GM19372 (cell line): Measurements from ENCODE around the gene BPGM.

Experiments used
- ATAC-seq: cut with Tn5 transposase; IDR thresholded peaks from one replicate; pipeline ENCODE4 v1.9.1; 2021; ENCODE audit warnings: mild to moderate bottlenecking, low read depth, moderate library complexity; ENCODE audit not compliant: unreplicated experiment

Gene BPGM

DNA sequence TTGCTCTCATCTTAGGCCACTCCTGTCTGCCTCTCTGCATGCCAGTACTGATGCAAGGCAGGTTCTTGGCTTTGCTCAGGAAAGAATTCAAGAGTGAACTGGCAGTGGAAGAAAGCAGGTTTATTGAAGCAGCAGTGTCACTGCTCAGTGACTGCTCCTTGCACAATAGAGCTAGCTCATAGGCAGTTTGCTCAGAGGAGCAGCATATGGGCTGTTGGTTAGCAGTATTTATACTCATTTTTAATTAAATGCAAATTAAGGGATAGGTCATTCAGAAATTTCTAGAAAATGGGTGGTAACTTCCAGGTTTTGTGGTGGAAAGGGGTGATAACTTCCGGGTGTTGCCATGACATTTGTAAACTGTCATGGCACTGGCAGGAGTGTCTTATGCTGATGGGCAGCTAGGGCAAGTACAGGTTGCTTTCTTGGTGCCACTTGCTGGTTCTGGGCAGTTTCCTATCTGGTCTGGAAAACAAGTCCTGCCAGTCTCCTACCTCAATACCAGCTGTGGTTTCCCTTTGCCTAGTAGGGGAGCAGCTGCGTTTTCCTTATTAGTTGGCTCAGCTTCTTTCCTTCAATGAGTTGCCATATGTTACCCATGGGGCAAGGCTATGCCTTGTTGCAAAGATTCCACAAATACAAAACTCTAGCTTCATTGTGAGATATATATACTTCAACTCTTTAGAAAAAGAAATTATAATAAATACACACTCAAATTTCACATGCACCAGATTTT, 68.0 kb downstream of the BPGM start:
- no peak for ATAC-seq

GRCh38 chr7:134718211-134718875, 71.7 kb downstream of the BPGM start:
- ATAC-seq, result no peak

DNA sequence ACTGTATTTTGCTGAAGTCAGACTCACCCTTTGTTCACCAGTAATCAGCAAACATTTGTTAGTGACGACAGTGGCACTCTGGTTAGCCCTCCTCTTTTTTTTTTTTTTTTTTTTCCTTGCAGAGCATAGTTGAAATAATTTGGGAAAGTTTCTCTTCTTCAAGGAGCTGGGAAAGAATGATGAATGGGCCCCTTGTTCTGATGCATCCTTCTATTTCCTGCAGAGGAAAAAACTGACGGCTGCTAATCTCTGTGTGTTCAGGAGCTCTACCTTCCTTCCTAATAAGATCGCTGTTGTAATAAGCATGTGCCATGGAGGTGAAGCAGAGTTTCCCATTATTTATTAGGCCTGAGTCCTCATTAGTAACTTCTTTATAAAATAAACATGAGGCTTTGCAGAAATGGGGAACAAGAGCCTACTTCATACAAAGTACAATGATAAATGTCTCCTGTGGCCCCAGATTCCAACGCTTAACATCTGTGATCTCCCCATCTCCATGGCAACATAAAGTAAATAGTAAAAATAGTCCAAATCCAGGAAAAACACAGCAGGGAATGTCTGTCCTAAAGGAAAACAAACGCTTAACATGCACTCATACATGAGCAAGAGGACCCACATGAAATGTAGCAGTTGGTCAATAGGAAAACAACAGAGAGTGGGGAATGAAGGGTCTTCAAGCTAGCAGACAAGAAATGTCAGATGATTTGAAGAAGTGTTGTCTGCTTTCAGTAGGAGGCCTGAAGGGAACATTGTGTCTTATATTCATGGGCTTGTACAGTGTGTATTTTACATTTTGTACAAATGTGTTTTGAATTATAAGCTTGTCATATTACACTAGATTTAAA, 73.7 kb downstream of the BPGM start:
- ATAC-seq, result no peak

DNA sequence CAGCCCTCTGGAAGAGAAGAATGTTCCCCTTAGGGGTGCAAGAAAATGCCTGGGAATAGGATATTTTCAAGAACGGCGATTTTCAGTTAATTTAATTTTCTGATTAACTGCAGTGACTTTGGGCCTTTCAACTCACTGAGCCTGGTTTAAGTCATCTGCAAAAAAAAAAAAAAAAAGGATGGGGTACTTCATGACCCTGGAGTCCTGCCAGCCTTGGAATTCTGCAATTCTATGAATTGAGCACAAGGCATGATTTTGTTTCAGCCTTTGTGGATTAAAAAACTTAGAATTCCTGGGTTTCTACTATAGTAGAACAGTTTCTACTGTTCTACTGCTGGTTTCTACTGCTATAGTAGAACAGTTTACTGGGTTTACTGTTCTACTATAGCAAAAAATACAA, 74.5 kb downstream of the BPGM start:
- ATAC-seq, result no peak

GRCh38 chr7:134722786-134723322, 76.2 kb downstream of the BPGM start:
- no peak for ATAC-seq

DNA sequence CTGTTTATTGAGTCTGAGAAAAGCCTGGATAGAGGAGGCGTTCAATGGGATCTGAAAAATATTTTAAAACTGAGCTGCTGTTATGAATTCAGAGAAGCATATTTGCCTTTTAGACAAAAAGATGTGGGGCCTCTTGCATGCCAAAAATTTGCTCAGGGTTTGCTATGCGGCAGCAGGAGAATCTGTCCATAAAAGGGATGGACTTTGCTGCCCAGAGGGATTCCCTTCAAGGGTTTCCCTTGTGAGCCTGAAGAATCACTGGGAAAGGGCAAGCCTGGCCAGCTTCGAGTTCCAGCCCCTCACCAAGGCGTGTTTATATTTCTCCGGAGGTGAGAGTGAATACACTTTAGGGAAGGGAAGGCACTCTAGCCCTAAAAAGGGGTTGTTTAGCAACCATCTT, 77.2 kb downstream of the BPGM start:
- ATAC-seq, result no peak

GRCh38 chr7:134724606-134725005, 78.0 kb downstream of the BPGM start:
- ATAC-seq, result no peak

DNA sequence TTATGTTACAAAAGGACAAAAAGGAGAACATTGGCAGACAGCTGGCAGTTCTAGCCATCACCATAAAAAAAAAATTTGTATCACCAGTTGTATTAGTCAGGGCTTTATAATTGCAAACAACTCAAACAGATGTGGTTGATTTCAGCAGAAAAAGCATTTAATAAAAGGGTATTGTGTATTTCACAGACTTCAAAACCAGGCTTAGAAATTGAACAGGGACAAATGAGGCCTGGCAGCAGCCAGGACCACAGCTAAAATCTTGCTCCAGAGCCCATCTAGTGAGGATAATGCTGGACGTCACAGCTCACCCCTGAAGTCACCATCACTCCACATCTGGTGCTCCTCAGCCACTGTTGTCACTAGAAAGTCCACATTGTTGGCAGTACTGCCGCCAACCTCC, 79.9 kb downstream of the BPGM start:
- no peak for ATAC-seq

DNA sequence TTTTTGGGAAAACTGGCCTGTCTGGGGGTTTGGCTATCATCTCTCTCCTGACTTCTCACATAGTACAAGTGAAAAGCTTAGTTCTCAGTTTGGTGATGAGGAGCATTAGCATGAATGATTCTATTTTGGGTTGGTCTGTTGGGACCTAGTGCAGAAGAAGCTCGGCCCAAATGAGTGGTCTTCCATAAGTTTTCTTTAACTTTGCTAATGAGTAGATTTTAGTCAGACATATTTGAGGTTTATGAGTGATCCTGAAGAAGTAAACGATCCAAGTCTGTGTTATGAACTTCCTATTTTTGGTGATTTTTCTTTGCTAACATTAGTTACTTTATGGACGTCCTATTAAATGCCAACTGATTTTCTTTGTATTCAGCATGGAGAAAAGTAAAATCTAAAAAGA, 81.1 kb downstream of the BPGM start:
- ATAC-seq, result no peak
